A549 (cell line): ENCODE measurements around the gene PTPN12. TPM values are rescaled to one million over a fixed set of nuclear protein-coding genes. Genes with fewer than 3 reads are reported as not detected.

Experiments used
- ATAC-seq, 2 experiments: fragments of 200-7000 bp in 1 of 2; fragments of >200 bp in 1 of 2; cut with Nextera tagmentation in 1 of 2; cut with Tn5 transposase in 1 of 2; 3 replicates each; pipeline versions ENCODE4 v1.8.0 to v1.9.1; 2018 to 2020; ENCODE audit warnings: mild to moderate bottlenecking in 1 of 2, moderate library complexity in 1 of 2
- CTCF ChIA-PET: fragments of 300-600 bp; sonication (Branson Sonifier 250); formaldehyde crosslinking; extraction: SDS; loops from one replicate; lab custom pipeline; 2021; ENCODE audit warnings: antibody characterized with exemption, inconsistent platforms; lab: Yijun Ruan, JAX
- POLR2A ChIA-PET: fragments of 350-600 bp; formaldehyde crosslinking; extraction: SDS; loops from one replicate; lab custom pipeline; 2021; ENCODE audit warnings: antibody characterized with exemption, inconsistent platforms; lab: Yijun Ruan, JAX
- DNase-seq, 2 experiments: peaks; one replicate each; pipeline versions ENCODE4 v3.0.0 to v3.0.0-alpha.2; 2011 to 2016; ENCODE audit warnings: low read depth in 1 of 2, low spot score in 1 of 2
- FAIRE-seq: peaks from 2 replicates; lab custom pipeline; 2011; peaks lifted over from hg19 to GRCh38; lab: Jason Lieb, UNC
- H3K27ac ChIP-seq, 2 experiments: fragments of >200 bp; sonication (Bioruptor Twin); formaldehyde crosslinking; 3 replicates each; pipeline ENCODE4 v1.5.1; 2016 to 2017
- H3K4me1 ChIP-seq: fragments of >200 bp; sonication (Bioruptor Twin); formaldehyde crosslinking; 3 replicates; pipeline ENCODE4 v1.6.1; 2016
- H3K4me2 ChIP-seq: fragments of >200 bp; sonication (Bioruptor Twin); formaldehyde crosslinking; 3 replicates; pipeline ENCODE4 v1.6.1; 2016
- H3K4me3 ChIP-seq: fragments of >200 bp; sonication (Bioruptor Twin); formaldehyde crosslinking; 3 replicates; pipeline ENCODE4 v1.5.1; 2016
- H3K9me3 ChIP-seq: fragments of >200 bp; sonication (Bioruptor Twin); formaldehyde crosslinking; 3 replicates; pipeline ENCODE4 v1.6.1; 2016
- CBX2 ChIP-seq: fragments of 200-600 bp; sonication (generic); IDR thresholded peaks from 2 replicates; pipeline ENCODE4 v1.6.1; 2016; ENCODE audit warnings: low read depth, mild to moderate bottlenecking, borderline replicate concordance
- EHF ChIP-seq: fragments of 250-450 bp; sonication (Bioruptor Pico); IDR thresholded peaks from 2 replicates; pipeline ENCODE4 v1.5.0; 2020; ENCODE audit warnings: mild to moderate bottlenecking
- FOSB ChIP-seq: fragments of 250-450 bp; sonication (Bioruptor Pico); IDR thresholded peaks from 2 replicates; pipeline ENCODE4 v1.5.0; 2020; ENCODE audit warnings: mild to moderate bottlenecking, moderate library complexity
- FOSL2 ChIP-seq, 2 experiments: fragments of 450-650 bp in 1 of 2; fragments of >200 bp in 1 of 2; sonication (Bioruptor Twin) in 1 of 2; formaldehyde crosslinking; IDR thresholded peaks; 2 replicates each; pipeline versions ENCODE4 v1.5.0 to v1.6.1; 2016 to 2020; ENCODE audit warnings: mild to moderate bottlenecking in 1 of 2, moderate library complexity in 1 of 2
- FOXS1 ChIP-seq: fragments of 250-450 bp; sonication (Bioruptor Pico); IDR thresholded peaks from 2 replicates; pipeline ENCODE4 v1.5.0; 2020; ENCODE audit warnings: mild to moderate bottlenecking, moderate library complexity
- HEYL ChIP-seq: fragments of 250-450 bp; sonication (Bioruptor Pico); IDR thresholded peaks from 2 replicates; pipeline ENCODE4 v1.8.0; 2021; ENCODE audit warnings: mild to moderate bottlenecking, moderate library complexity
- HOXB5 ChIP-seq: fragments of 250-450 bp; sonication (Bioruptor Pico); IDR thresholded peaks from 2 replicates; pipeline ENCODE4 v1.5.0; 2020; ENCODE audit warnings: mild to moderate bottlenecking, moderate library complexity
- JUNB ChIP-seq: fragments of >200 bp; sonication (Bioruptor Twin); formaldehyde crosslinking; IDR thresholded peaks from 2 replicates; pipeline ENCODE4 v1.6.1; 2016
- KDM5A ChIP-seq: fragments of 200-600 bp; sonication (generic); IDR thresholded peaks from 2 replicates; pipeline ENCODE4 v1.6.1; 2016; ENCODE audit warnings: antibody characterized with exemption, mild to moderate bottlenecking
- MYC ChIP-seq: IDR thresholded peaks from 2 replicates; pipeline ENCODE4 v1.6.1; 2012; ENCODE audit warnings: mild to moderate bottlenecking, inconsistent platforms, low read length, improper control_type of control experiment, borderline replicate concordance
- RARB ChIP-seq: fragments of 250-450 bp; sonication (Bioruptor Pico); IDR thresholded peaks from 2 replicates; pipeline ENCODE4 v1.8.0; 2021; ENCODE audit warnings: mild to moderate bottlenecking, moderate library complexity
- SREBF2 ChIP-seq: fragments of 450-650 bp; IDR thresholded peaks from 2 replicates; pipeline ENCODE4 v1.6.1; 2014; ENCODE audit warnings: mild to moderate bottlenecking, moderate library complexity
- ZFP36 ChIP-seq: fragments of 450-650 bp; IDR thresholded peaks from 2 replicates; pipeline ENCODE4 v1.6.1; 2014; ENCODE audit warnings: borderline replicate concordance; ENCODE audit not compliant: partially characterized antibody
- ZSCAN20 ChIP-seq: fragments of 250-450 bp; sonication (Bioruptor Pico); IDR thresholded peaks from 2 replicates; pipeline ENCODE4 v1.8.0; 2022; ENCODE audit warnings: mild to moderate bottlenecking, moderate library complexity
- WGBS: methylation state at CpG from one replicate; pipeline ENCODE4 v1.1.6; 2017; ENCODE audit errors: missing lambda C conversion rate; 5-methylcytosine and 5-hydroxymethylcytosine counted together
- polyA plus RNA-seq, 4 experiments: library from polyadenylated mRNA; depleted of rRNA in 3 of 4; stranded (reverse); fragments of >200 nt; fragmentation: RNase III in 1 of 4; extraction: RNeasy Plus Mini Kit Qiagen cat#74134 plus additional on column Dnase treatment in 1 of 4; gene quantifications; 2 replicates in 3 of 4; 3 replicates in 1 of 4; pipeline ENCODE4 v1.2.3, GENCODE V29; 2011 to 2017
- TF ChIP-seq, protein P1 (sequence below): fragments of 150-350 bp; IDR thresholded peaks from 2 replicates; pipeline ENCODE4 v1.6.1; 2014; ENCODE audit warnings: low read depth, mild to moderate bottlenecking, low read length
- TF ChIP-seq, protein P2 (sequence below): fragments of 450-650 bp; IDR thresholded peaks from 2 replicates; pipeline ENCODE4 v1.6.1; 2014; ENCODE audit warnings: antibody characterized with exemption
- TF ChIP-seq, protein P3 (sequence below): fragments of 250-450 bp; sonication (Bioruptor Pico); IDR thresholded peaks from 2 replicates; pipeline ENCODE4 v1.5.0; 2020; ENCODE audit warnings: low read depth, mild to moderate bottlenecking, moderate library complexity
- TF ChIP-seq, protein P4 (sequence below): fragments of >200 bp; sonication (Bioruptor Twin); formaldehyde crosslinking; IDR thresholded peaks from 3 replicates; pipeline ENCODE4 v1.6.1; 2016

PTPN12 gene
- polyA plus RNA-seq, 2 of the 4 experiments (the other 2 are of a cell fraction): 76.3 to 105 TPM

DNA sequence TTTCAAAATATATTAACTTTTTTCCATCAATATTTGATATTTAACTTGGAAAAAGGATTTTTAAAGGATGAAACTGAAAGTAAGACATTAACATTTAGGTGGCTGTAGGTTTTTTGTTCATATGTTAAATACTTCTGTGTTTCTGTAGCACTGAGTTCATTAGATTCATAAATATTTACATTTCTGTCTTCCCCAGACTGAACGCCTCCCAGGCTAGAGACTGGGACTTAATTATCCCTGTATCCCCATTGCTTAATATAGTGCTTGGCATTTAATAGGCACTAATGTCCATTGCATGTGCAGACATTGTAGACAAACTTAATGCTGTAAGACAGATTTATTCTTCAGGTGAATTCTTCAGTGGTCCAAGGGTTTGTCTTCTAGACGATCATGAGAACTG, 7.4 kb downstream of the PTPN12 start:
- no peak for TF ChIP-seq MYC

DNA sequence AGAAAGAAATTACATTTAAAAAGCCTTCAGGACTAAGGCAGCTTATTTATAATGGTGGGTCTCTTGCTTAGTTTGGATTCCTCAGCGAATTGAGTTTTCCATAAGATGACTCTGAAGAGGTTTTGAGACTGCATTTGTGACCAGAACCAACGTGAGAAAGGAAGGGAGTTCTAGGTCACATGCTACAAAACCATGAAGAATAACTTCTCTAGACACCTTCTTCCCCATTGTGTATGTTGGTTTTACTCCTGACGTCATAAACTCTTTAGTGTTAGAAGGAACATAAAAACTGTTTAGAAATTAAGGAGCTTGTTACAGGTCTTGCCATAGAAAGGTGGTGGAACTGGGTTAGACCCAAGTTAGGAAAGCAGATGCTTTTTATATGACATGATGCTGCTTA, 11.1 kb downstream of the PTPN12 start:
- ChIA-PET CTCF (interaction anchor here (1.0 to 2.6 kb wide), 7 partner anchors 9 to 109 kb away, joined by 3 to 9 read pairs (median 4); partner anchors contain the start of gene PTPN12), POLR2A (interaction anchor here (1.1 kb wide), 1 partner anchor 11 kb away, joined by 7 read pairs; the partner anchor contains the start of gene PTPN12)
- TF ChIP-seq ZSCAN20 (CRISPR knock-in tag) (no peak), CBX2 (no peak), SREBF2 (no peak), RARB (CRISPR knock-in tag) (no peak), ZFP36 (no peak), FOSB (no peak), KDM5A (no peak), HOXB5 (CRISPR knock-in tag) (no peak), FOXS1 (CRISPR knock-in tag) (no peak), EHF (no peak), FOSL2 (IDR thresholded peaks at IDR 0.05) (no peak), FOSL2 (CRISPR knock-in tag; IDR thresholded peaks at IDR 0.05) (no peak), HEYL (CRISPR knock-in tag) (no peak), MYC (no peak), JUNB (no peak)
- TF ChIP-seq, protein P1, sequence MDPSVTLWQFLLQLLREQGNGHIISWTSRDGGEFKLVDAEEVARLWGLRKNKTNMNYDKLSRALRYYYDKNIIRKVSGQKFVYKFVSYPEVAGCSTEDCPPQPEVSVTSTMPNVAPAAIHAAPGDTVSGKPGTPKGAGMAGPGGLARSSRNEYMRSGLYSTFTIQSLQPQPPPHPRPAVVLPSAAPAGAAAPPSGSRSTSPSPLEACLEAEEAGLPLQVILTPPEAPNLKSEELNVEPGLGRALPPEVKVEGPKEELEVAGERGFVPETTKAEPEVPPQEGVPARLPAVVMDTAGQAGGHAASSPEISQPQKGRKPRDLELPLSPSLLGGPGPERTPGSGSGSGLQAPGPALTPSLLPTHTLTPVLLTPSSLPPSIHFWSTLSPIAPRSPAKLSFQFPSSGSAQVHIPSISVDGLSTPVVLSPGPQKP: no peak
- TF ChIP-seq, protein P2, sequence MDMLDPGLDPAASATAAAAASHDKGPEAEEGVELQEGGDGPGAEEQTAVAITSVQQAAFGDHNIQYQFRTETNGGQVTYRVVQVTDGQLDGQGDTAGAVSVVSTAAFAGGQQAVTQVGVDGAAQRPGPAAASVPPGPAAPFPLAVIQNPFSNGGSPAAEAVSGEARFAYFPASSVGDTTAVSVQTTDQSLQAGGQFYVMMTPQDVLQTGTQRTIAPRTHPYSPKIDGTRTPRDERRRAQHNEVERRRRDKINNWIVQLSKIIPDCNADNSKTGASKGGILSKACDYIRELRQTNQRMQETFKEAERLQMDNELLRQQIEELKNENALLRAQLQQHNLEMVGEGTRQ: no peak
- TF ChIP-seq, protein P3, sequence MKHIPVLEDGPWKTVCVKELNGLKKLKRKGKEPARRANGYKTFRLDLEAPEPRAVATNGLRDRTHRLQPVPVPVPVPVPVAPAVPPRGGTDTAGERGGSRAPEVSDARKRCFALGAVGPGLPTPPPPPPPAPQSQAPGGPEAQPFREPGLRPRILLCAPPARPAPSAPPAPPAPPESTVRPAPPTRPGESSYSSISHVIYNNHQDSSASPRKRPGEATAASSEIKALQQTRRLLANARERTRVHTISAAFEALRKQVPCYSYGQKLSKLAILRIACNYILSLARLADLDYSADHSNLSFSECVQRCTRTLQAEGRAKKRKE (CRISPR knock-in tag): no peak
- TF ChIP-seq, protein P4, sequence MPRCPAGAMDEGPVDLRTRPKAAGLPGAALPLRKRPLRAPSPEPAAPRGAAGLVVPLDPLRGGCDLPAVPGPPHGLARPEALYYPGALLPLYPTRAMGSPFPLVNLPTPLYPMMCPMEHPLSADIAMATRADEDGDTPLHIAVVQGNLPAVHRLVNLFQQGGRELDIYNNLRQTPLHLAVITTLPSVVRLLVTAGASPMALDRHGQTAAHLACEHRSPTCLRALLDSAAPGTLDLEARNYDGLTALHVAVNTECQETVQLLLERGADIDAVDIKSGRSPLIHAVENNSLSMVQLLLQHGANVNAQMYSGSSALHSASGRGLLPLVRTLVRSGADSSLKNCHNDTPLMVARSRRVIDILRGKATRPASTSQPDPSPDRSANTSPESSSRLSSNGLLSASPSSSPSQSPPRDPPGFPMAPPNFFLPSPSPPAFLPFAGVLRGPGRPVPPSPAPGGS: no peak

More for the DNA sequence above, 7.4 kb downstream of the PTPN12 start:
- Histone ChIP-seq H3K4me2 (peak overlapping the region; percentile 19; the same call in 2 of the 3 replicates), H3K27ac (no peak overlapping the region), H3K4me1 (peaks cover 83% of the 10 kb centered on the region), H3K9me3 (no peaks in the 10 kb centered on the region), H3K4me3 (no peak overlapping the region)
- ChIA-PET POLR2A (no interaction called here), CTCF (interaction anchor here (1.1 kb wide), 1 partner anchor 29 kb away, joined by 3 read pairs; no protein-coding TSS in a partner anchor)
- no peak for ATAC-seq
- no peak for FAIRE-seq
- DNase-seq: no peak
- 70% methylated on average over 2 of the region's 2 CpGs for WGBS

More for the DNA sequence above, 11.1 kb downstream of the PTPN12 start:
- peaks cover 76% of the 10 kb centered on the region for H3K4me1 ChIP-seq
- ATAC-seq (0 out of 6 replicates have a peak, but pooled peaks of 1 of the 2 experiments have one; percentile 18), FAIRE-seq (peak; percentile 49), DNase-seq (no peak)
- H3K9me3 ChIP-seq: no peaks in the 10 kb centered on the region
- 67% methylated on average over 3 of the region's 3 CpGs for WGBS
- H3K27ac ChIP-seq: no peak overlapping the region
- H3K4me2 ChIP-seq: no peak overlapping the region; the same call in 2 of the 3 replicates
- no peak overlapping the region for H3K4me3 ChIP-seq
